ENCODE measurements around the gene HMX2.
A peak's percentile ranks its signal among the peaks of the same experiment; 100 is the strongest.

Gene HMX2

GRCh38 chr10:123129618-123130271 lies 18.2 kb upstream of the HMX2 start:
- no peaks in the 10 kb centered on the region for H3K36me3 ChIP-seq (ENCODE audit: insufficient read depth, low read length)
- H3K9ac ChIP-seq (ENCODE audit: low read length), result no peak overlapping the region
- no peaks in the 10 kb centered on the region; the same call in 1 of the 2 replicates for H3K27me3 ChIP-seq (ENCODE audit: insufficient read depth, low read length)
- H3K9me2 ChIP-seq (ENCODE audit: low read depth, low read length), result no peaks in the 10 kb centered on the region
- no peaks in the 10 kb centered on the region for H3F3A ChIP-seq (ENCODE audit: insufficient read depth, low read length)
- no peak overlapping the region for H3K27ac ChIP-seq (ENCODE audit: low read depth, low read length, poor library complexity, severe bottlenecking)
- H3K79me2 ChIP-seq (ENCODE audit: insufficient read depth, low read length), result no peaks in the 10 kb centered on the region
- TF ChIP-seq EZH2 (IDR thresholded peaks at IDR 0.05; ENCODE audit: borderline replicate concordance, low read length), result no peak
- TF ChIP-seq CTCF (IDR thresholded peaks at IDR 0.05; ENCODE audit: low read length), result no peak
- no peak overlapping the region for H3K4me2 ChIP-seq (ENCODE audit: low read length)
- no peaks in the 10 kb centered on the region for H4K20me1 ChIP-seq (ENCODE audit: insufficient read depth, low read length)
- H3K4me1 ChIP-seq (ENCODE audit: insufficient read depth, low read length, severe bottlenecking), result peaks cover 10% of the 10 kb centered on the region
- H3K4me3 ChIP-seq (ENCODE audit: low read depth, low read length, poor library complexity, severe bottlenecking), result no peak overlapping the region
- H3K9me3 ChIP-seq (ENCODE audit: low read length), result no peaks in the 10 kb centered on the region
- no peak overlapping the region for H2AFZ ChIP-seq (ENCODE audit: low read length)

- Histone ChIP-seq H3K4me1 (ENCODE audit: insufficient read depth, low read length, severe bottlenecking) (peaks cover 10% of the 10 kb centered on the region), H3K4me3 (ENCODE audit: low read depth, low read length, poor library complexity, severe bottlenecking) (peak overlapping the region; percentile 34), H3K79me2 (ENCODE audit: insufficient read depth, low read length) (no peaks in the 10 kb centered on the region), H3K36me3 (ENCODE audit: insufficient read depth, low read length) (no peaks in the 10 kb centered on the region), H3K27ac (ENCODE audit: low read depth, low read length, poor library complexity, severe bottlenecking) (no peak overlapping the region), H3K27me3 (ENCODE audit: insufficient read depth, low read length) (no peaks in the 10 kb centered on the region; the same call in 1 of the 2 replicates), H2AFZ (ENCODE audit: low read length) (no peak overlapping the region), H3K9ac (ENCODE audit: low read length) (no peak overlapping the region), H3K4me2 (ENCODE audit: low read length) (peak overlapping the region; percentile 21; the same call in 1 of the 2 replicates), H3K9me3 (ENCODE audit: low read length) (no peaks in the 10 kb centered on the region), H3K9me2 (ENCODE audit: low read depth, low read length) (no peaks in the 10 kb centered on the region), H4K20me1 (ENCODE audit: insufficient read depth, low read length) (no peaks in the 10 kb centered on the region), H3F3A (ENCODE audit: insufficient read depth, low read length) (no peaks in the 10 kb centered on the region)
- TF ChIP-seq EZH2 (IDR thresholded peaks at IDR 0.05; ENCODE audit: borderline replicate concordance, low read length), result no peak
- peak; percentile 91 for TF ChIP-seq CTCF (IDR thresholded peaks at IDR 0.05; ENCODE audit: low read length)
Observed at GRCh38 chr10:123132576-123133477, 15.1 kb upstream of the HMX2 start.

GRCh38 chr10:123133541-123134342 lies 14.2 kb upstream of the HMX2 start:
- Histone ChIP-seq H3K27me3 (ENCODE audit: insufficient read depth, low read length) (no peaks in the 10 kb centered on the region), H2AFZ (ENCODE audit: low read length) (no peak overlapping the region)

More at GRCh38 chr10:123133541-123134342, 14.2 kb upstream of the HMX2 start:
- peaks cover 10% of the 10 kb centered on the region for H3K4me1 ChIP-seq (ENCODE audit: insufficient read depth, low read length, severe bottlenecking)
- no peaks in the 10 kb centered on the region for H3K79me2 ChIP-seq (ENCODE audit: insufficient read depth, low read length)
- no peaks in the 10 kb centered on the region for H3K36me3 ChIP-seq (ENCODE audit: insufficient read depth, low read length)
- H4K20me1 ChIP-seq (ENCODE audit: insufficient read depth, low read length), result no peaks in the 10 kb centered on the region
- H3K9me3 ChIP-seq (ENCODE audit: low read length), result no peaks in the 10 kb centered on the region
- H3K9ac ChIP-seq (ENCODE audit: low read length), result no peak overlapping the region
- no peak overlapping the region for H3K4me3 ChIP-seq (ENCODE audit: low read depth, low read length, poor library complexity, severe bottlenecking)
- no peak overlapping the region for H3K27ac ChIP-seq (ENCODE audit: low read depth, low read length, poor library complexity, severe bottlenecking)
- no peaks in the 10 kb centered on the region for H3K9me2 ChIP-seq (ENCODE audit: low read depth, low read length)
- TF ChIP-seq CTCF (IDR thresholded peaks at IDR 0.05; ENCODE audit: low read length), result no peak
- TF ChIP-seq EZH2 (IDR thresholded peaks at IDR 0.05; ENCODE audit: borderline replicate concordance, low read length), result no peak
- H3K4me2 ChIP-seq (ENCODE audit: low read length), result no peak overlapping the region
- no peaks in the 10 kb centered on the region for H3F3A ChIP-seq (ENCODE audit: insufficient read depth, low read length)
